ENCODE results near the gene EPHA10.

GRCh38 chr1:37671261-37671660 is 93.7 kb downstream of the EPHA10 start:
- TF ChIP-seq CTCF (IDR thresholded peaks at IDR 0.05) = no peak
- TF ChIP-seq POLR2A (IDR thresholded peaks at IDR 0.05) = no peak
- no peak for TF ChIP-seq POLR2AphosphoS5 (IDR thresholded peaks at IDR 0.05)

Data from prostate gland (tissue), 2 donors.